WI38 (cell line): ENCODE data around the gene SP140L.
"Not testable (repeated sequence)": the region's sequence is repeated elsewhere in the genome, so short reads cannot be mapped to it uniquely, and the experiment has no call there.

Experiments used
- H3K4me3 ChIP-seq: 2 replicates; pipeline ENCODE4 v1.5.1; 2011; ENCODE audit warnings: low read depth, mild to moderate bottlenecking, control low read depth, low read length
- CTCF ChIP-seq: IDR thresholded peaks from 2 replicates; pipeline ENCODE4 v1.5.1; 2012; ENCODE audit warnings: low read depth, mild to moderate bottlenecking, control low read depth, low read length

Gene SP140L

GRCh38 chr2:230326453-230327417 lies at the start of gene SP140L:
TSS of gene SP140L (plus strand) at chr2:230327193. CDS start at chr2:230327270, 77 bp downstream.
- TF ChIP-seq CTCF = no peak
- H3K4me3 ChIP-seq = peak within 1 kb of the TSS; percentile 72

- TF ChIP-seq CTCF = no peak
These were observed 44.1 kb upstream of the SP140L start for GRCh38 chr2:230282936-230283335.

GRCh38 chr2:230286048-230286447 lies 40.9 kb upstream of the SP140L start:
- H3K4me3 ChIP-seq = no peak overlapping the region
- no peak for TF ChIP-seq CTCF

More at GRCh38 chr2:230282936-230283335, 44.1 kb upstream of the SP140L start:
- no peak overlapping the region for H3K4me3 ChIP-seq

GRCh38 chr2:230289311-230289710 lies 37.7 kb upstream of the SP140L start:
- not testable (repeated sequence) for H3K4me3 ChIP-seq

- no peak overlapping the region for H3K4me3 ChIP-seq
- TF ChIP-seq CTCF = no peak
These were observed 31.8 kb upstream of the SP140L start for GRCh38 chr2:230295192-230295591.

- H3K4me3 ChIP-seq = no peak overlapping the region
- no peak for TF ChIP-seq CTCF
These were observed 30.1 kb upstream of the SP140L start for GRCh38 chr2:230296917-230297316.

- no peak overlapping the region for H3K4me3 ChIP-seq
- no peak for TF ChIP-seq CTCF
These were observed 27.4 kb upstream of the SP140L start for GRCh38 chr2:230299618-230300017.
